Large intestine (tissue), 3 donors: ENCODE data around the gene ATOSB. TPM values are rescaled to one million over a fixed set of nuclear protein-coding genes. Genes with fewer than 3 reads are reported as not detected.
"Not testable (repeated sequence)": the region's sequence is repeated elsewhere in the genome, so short reads cannot be mapped to it uniquely, and the experiment has no call there.

Source experiments
- DNase-seq, 2 donors: peaks; one replicate each; pipeline versions ENCODE4 v3.0.0 to v3.0.0-alpha.2; 2013
- H3K27ac ChIP-seq: one replicate; pipeline ENCODE4 v1.5.1; 2013; ENCODE audit warnings: low read length
- H3K27me3 ChIP-seq: 2 replicates; pipeline ENCODE4 v1.6.1; 2013; ENCODE audit warnings: low read length; ENCODE audit not compliant: control insufficient read depth, insufficient read depth
- H3K36me3 ChIP-seq: 2 replicates; pipeline ENCODE4 v1.6.1; 2013; ENCODE audit warnings: low read length; ENCODE audit not compliant: control insufficient read depth, insufficient read depth
- H3K4me1 ChIP-seq: one replicate; pipeline ENCODE4 v1.6.1; 2013; ENCODE audit warnings: low read length; ENCODE audit not compliant: control insufficient read depth, insufficient read depth
- H3K4me3 ChIP-seq: one replicate; pipeline ENCODE4 v1.5.1; 2013; ENCODE audit warnings: low read length
- H3K9me3 ChIP-seq: one replicate; pipeline ENCODE4 v1.6.1; 2013; ENCODE audit warnings: mild to moderate bottlenecking, low read depth, low read length, moderate library complexity; ENCODE audit not compliant: control insufficient read depth
- WGBS: methylation state at CpG from one replicate; pipeline ENCODE4 v1.1.5; 2013; ENCODE audit warnings: low lambda C conversion rate; ENCODE audit not compliant: insufficient coverage; 5-methylcytosine and 5-hydroxymethylcytosine counted together
- polyA plus RNA-seq: library from polyadenylated mRNA; unstranded; fragments of 120-200 nt; gene quantifications from one replicate; pipeline ENCODE4 v1.2.1, GENCODE V29; 2013

Gene ATOSB
- polyA plus RNA-seq, 1 donor: 11.4 TPM

DNA sequence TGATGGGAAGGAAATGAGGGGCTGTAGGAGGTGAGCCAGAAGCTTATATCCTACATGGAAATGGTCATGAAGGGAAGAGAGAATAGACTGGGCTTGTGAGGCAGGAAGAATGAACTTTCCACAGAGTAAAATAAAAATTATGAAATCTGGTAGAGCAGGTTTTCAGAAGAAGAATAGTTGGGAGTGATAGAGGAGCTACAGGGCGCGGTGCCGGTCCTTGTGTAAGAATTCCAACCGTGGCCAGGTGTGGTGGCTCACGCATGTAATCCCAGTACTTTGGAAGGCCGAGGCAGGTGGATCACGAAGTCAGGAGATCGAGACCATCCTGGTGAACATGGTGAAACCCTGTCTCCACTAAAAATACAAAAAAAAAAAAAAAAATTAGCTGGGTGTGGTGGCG is 37.3 kb upstream of the ATOSB start:
- DNase-seq: no peak
- 95% methylated on average over 3 of the region's 9 CpGs for WGBS
- no peaks in the 10 kb centered on the region for H3K27me3 ChIP-seq
- H3K36me3 ChIP-seq: no peaks in the 10 kb centered on the region
- H3K9me3 ChIP-seq: no peaks in the 10 kb centered on the region
- no peak overlapping the region for H3K4me3 ChIP-seq
- H3K27ac ChIP-seq: no peak overlapping the region
- no peaks in the 10 kb centered on the region for H3K4me1 ChIP-seq

GRCh38 chr9:35147941-35148563 is 32.4 kb upstream of the ATOSB start:
- H3K27me3 ChIP-seq, H3K27ac ChIP-seq, DNase-seq, H3K36me3 ChIP-seq, H3K4me3 ChIP-seq, H3K9me3 ChIP-seq, H3K4me1 ChIP-seq: not testable (repeated sequence)
- WGBS: no CpG with 5 or more reads among the region's 5 CpGs

DNA sequence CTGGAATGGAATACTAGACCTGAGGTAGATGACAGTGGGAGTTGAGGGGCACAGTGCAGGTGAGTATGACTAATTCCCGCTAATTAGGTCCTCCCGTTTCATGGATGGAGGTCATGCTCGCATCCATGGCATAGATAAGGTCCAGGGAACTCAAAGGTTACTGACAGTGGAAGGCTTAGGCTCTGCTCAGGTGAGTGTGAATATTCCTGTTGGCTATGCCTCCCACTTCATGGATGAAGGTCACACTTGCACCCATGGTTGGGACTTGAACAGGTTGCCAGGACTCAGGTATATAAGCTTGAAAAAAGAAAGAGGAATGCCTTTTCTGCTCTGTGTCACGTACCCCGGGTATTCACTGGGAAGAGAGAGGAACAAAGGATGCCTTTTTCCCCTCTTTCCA is 26.4 kb upstream of the ATOSB start:
- H3K9me3 ChIP-seq: peaks cover 8% of the 10 kb centered on the region
- H3K36me3 ChIP-seq: no peaks in the 10 kb centered on the region
- H3K4me3 ChIP-seq: no peak overlapping the region
- no peak overlapping the region for H3K27ac ChIP-seq
- WGBS: no CpG with 5 or more reads among the region's 5 CpGs
- H3K4me1 ChIP-seq: no peaks in the 10 kb centered on the region
- no peak for DNase-seq
- H3K27me3 ChIP-seq: no peaks in the 10 kb centered on the region

DNA sequence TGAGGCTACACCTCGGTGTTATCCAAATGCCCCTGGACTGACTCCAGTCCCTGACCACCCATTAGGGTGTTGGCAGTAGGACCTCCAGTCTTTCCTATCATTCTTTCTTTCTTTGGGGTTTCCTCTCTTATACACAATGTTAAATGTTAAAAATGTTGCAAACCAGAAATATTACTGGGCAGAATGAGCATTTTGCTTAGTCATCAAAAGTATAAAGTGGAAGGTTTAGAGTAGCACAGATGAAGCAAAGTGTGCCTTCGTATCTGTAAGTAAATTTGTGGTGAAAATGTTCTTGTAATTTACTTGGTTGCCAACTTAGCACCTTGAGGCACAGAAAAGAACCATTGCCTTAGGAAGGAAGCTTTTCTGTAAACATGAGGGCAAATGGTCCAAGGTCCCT is 24.4 kb upstream of the ATOSB start:
- Histone ChIP-seq H3K36me3 (no peaks in the 10 kb centered on the region), H3K4me1 (no peaks in the 10 kb centered on the region), H3K9me3 (peaks cover 8% of the 10 kb centered on the region), H3K27ac (no peak overlapping the region), H3K4me3 (no peak overlapping the region), H3K27me3 (no peaks in the 10 kb centered on the region)
- no CpG with 5 or more reads among the region's 2 CpGs for WGBS
- no peak for DNase-seq

DNA sequence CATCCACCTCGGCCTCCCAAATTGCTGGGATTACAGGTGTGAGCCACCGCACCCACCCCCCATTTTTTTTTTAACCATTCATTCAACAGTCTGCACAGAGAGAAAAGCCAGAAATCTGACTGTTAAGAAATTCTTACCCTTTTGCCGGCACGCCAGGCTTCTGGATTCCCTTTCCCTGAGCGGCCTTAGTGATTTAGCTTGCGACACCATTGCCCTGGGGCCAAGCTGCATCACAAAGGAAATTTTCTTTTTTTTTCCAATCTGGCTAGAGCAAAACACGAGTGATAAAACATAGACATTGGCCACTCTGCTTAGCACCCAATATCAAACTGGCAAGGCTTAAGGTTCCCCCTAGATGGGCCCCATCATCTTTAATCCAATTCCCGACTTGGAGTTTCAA is 21.2 kb upstream of the ATOSB start:
- DNase-seq: no peak
- Histone ChIP-seq H3K36me3 (no peaks in the 10 kb centered on the region), H3K4me1 (no peaks in the 10 kb centered on the region), H3K9me3 (peaks cover 3% of the 10 kb centered on the region), H3K27me3 (no peaks in the 10 kb centered on the region), H3K4me3 (no peak overlapping the region), H3K27ac (no peak overlapping the region)
- WGBS: 43% methylated on average over 4 of the region's 8 CpGs

DNA sequence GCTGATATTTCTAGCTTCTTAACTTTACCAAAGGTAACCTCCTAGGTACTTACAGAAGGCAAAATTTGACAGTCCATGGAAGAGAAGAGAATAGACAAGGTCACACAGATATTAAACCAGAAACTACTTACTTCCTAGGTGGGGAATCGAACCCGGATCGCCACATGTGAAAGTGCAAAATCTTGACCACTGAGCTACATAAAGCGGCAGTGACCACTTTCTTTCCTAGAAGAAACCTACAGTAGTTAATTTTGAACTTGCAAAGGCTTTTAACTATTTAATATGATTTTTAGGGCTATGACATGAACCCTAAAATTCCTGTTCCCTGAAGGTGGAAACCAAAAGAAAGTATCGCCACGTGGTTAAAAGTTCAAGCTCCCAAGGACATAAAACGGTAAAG is 20.3 kb upstream of the ATOSB start:
- no peak for DNase-seq
- H3K4me1 ChIP-seq: no peaks in the 10 kb centered on the region
- H3K9me3 ChIP-seq: peaks cover 3% of the 10 kb centered on the region
- no peak overlapping the region for H3K4me3 ChIP-seq
- WGBS: no CpG with 5 or more reads among the region's 7 CpGs
- H3K27me3 ChIP-seq: no peaks in the 10 kb centered on the region
- no peak overlapping the region for H3K27ac ChIP-seq
- H3K36me3 ChIP-seq: no peaks in the 10 kb centered on the region

GRCh38 chr9:35134920-35135319 is 19.3 kb upstream of the ATOSB start:
- no peak for DNase-seq
- no peaks in the 10 kb centered on the region for H3K27me3 ChIP-seq
- peaks cover 3% of the 10 kb centered on the region for H3K9me3 ChIP-seq
- WGBS: no CpG with 5 or more reads among the region's 6 CpGs
- H3K4me1 ChIP-seq: no peaks in the 10 kb centered on the region
- H3K27ac ChIP-seq: no peak overlapping the region
- no peak overlapping the region for H3K4me3 ChIP-seq
- H3K36me3 ChIP-seq: no peaks in the 10 kb centered on the region

- H3K27me3 ChIP-seq: no peaks in the 10 kb centered on the region
- H3K4me3 ChIP-seq: peak overlapping the region; percentile 78
- WGBS: 38% methylated on average over 5 of the region's 30 CpGs
- H3K9me3 ChIP-seq: no peaks in the 10 kb centered on the region
- peak overlapping the region; percentile 87 for H3K27ac ChIP-seq
- H3K4me1 ChIP-seq: peaks cover 20% of the 10 kb centered on the region
- peak; percentile 88 to 91 for DNase-seq
- H3K36me3 ChIP-seq: no peaks in the 10 kb centered on the region
Measured at GRCh38 chr9:35116898-35117551, 1.4 kb upstream of the ATOSB start.

GRCh38 chr9:35116539-35116897 is 856 bp upstream of the ATOSB start:
- H3K4me1 ChIP-seq: peaks cover 25% of the 10 kb centered on the region
- DNase-seq: no peak
- WGBS: no CpG with 5 or more reads among the region's 12 CpGs

DNA sequence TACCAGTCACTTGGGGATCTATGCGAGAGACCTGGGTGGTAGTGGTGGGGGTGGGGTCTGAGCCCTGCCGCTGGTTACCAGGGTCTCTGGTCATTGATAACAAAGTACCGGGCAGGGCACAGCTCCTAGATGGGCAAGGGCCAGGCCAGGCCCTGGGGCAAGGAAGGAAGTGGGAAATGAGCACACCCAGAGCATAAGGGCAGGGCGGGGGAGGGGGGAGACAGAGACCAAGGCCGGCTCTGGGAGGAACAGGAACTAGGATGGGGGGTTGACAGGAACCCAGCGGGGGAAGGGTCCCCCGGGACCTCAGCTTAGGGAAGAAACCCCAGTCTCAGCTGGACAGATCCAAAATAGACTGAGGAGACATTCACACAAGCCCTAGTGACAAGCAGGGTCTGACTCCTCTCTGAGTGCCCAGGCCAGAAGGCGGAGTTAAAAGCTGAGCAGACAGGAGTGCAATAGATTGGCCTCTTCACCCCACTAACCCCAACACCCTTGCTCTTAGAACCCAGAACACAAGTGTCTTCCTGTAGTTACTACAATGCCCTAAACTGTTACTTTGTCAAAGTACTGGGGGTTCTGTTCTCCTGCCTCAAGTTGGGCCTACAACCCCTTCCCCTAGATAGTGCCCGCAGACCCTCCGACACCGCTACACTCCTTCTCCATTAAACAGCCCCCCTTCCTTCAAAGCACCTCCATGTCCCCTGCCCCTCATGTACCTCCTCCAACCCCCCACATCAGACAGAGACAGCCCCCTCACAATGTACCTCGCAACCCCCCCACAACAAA is 628 bp downstream of the ATOSB start:
- no peaks in the 10 kb centered on the region for H3K27me3 ChIP-seq
- peaks cover 33% of the 10 kb centered on the region for H3K4me1 ChIP-seq
- peak overlapping the region; percentile 78 for H3K4me3 ChIP-seq
- no peaks in the 10 kb centered on the region for H3K9me3 ChIP-seq
- peak overlapping the region; percentile 87 for H3K27ac ChIP-seq
- no peaks in the 10 kb centered on the region for H3K36me3 ChIP-seq
- WGBS: no CpG with 5 or more reads among the region's 12 CpGs
- peak in 1 of 2 donors; percentile 74 for DNase-seq

More at GRCh38 chr9:35116539-35116897, 856 bp upstream of the ATOSB start:
- H3K27ac ChIP-seq: peak overlapping the region; percentile 87
- H3K9me3 ChIP-seq: no peaks in the 10 kb centered on the region
- H3K4me3 ChIP-seq: peak overlapping the region; percentile 78
- H3K36me3 ChIP-seq: no peaks in the 10 kb centered on the region
- H3K27me3 ChIP-seq: no peaks in the 10 kb centered on the region
